Activated T-helper 9 cell treated with anti-CD3 and anti-CD28 coated beads, Interleukin-2, amount 50 U/mL, for 16 hours (primary cell): ENCODE data around the gene SIGLEC10.
"Not testable (repeated sequence)": the region's sequence is repeated elsewhere in the genome, so short reads cannot be mapped to it uniquely, and the experiment has no call there.

Experiments
- DNase-seq: peaks from one replicate; pipeline ENCODE4 v3.0.0-alpha.2; 2020; ENCODE audit warnings: low read depth

Gene SIGLEC10

GRCh38 chr19:51439021-51439465, 21.6 kb upstream of the SIGLEC10 start:
- no peak for DNase-seq

GRCh38 chr19:51434456-51434855, 17.0 kb upstream of the SIGLEC10 start:
- no peak for DNase-seq

GRCh38 chr19:51433043-51433442, 15.6 kb upstream of the SIGLEC10 start:
- DNase-seq = no peak

GRCh38 chr19:51431124-51431523, 13.7 kb upstream of the SIGLEC10 start:
- DNase-seq = no peak

GRCh38 chr19:51430221-51430620, 12.8 kb upstream of the SIGLEC10 start:
- no peak for DNase-seq

GRCh38 chr19:51427201-51427600, 9.8 kb upstream of the SIGLEC10 start:
- DNase-seq = no peak

- DNase-seq = peak; percentile 80
Observed at GRCh38 chr19:51422053-51422448, 4.6 kb upstream of the SIGLEC10 start.

- no peak for DNase-seq
Observed at GRCh38 chr19:51421229-51422052, 4.0 kb upstream of the SIGLEC10 start.

GRCh38 chr19:51420511-51420910, 3.1 kb upstream of the SIGLEC10 start:
- not testable (repeated sequence) for DNase-seq

- no peak for DNase-seq
Observed at GRCh38 chr19:51418707-51419106, 1.3 kb upstream of the SIGLEC10 start.

- DNase-seq = no peak
Observed at GRCh38 chr19:51417810-51418157, 342 bp upstream of the SIGLEC10 start.

- not testable (repeated sequence) for DNase-seq
Observed at GRCh38 chr19:51416422-51416821, 1.0 kb downstream of the SIGLEC10 start.

GRCh38 chr19:51415187-51415586, 2.3 kb downstream of the SIGLEC10 start:
- DNase-seq = no peak

GRCh38 chr19:51410950-51411748, 6.3 kb downstream of the SIGLEC10 start:
- DNase-seq = no peak

GRCh38 chr19:51407511-51408131, 9.8 kb downstream of the SIGLEC10 start:
- no peak for DNase-seq

- no peak for DNase-seq
Observed at GRCh38 chr19:51402117-51402516, 15.3 kb downstream of the SIGLEC10 start.

- DNase-seq = not testable (repeated sequence)
Observed at GRCh38 chr19:51399936-51400335, 17.5 kb downstream of the SIGLEC10 start.

- DNase-seq = no peak
Observed at GRCh38 chr19:51399231-51399630, 18.2 kb downstream of the SIGLEC10 start.

GRCh38 chr19:51398096-51398704, 19.2 kb downstream of the SIGLEC10 start:
- DNase-seq = no peak

GRCh38 chr19:51397453-51397852, 20.0 kb downstream of the SIGLEC10 start:
- DNase-seq = not testable (repeated sequence)

- DNase-seq = no peak
Observed at GRCh38 chr19:51396175-51396574, 21.3 kb downstream of the SIGLEC10 start.
